ENCODE measurements around the gene ABAT.
"Not testable (repeated sequence)": the region's sequence is repeated elsewhere in the genome, so short reads cannot be mapped to it uniquely, and the experiment has no call there.

Gene ABAT

GRCh38 chr16:8649829-8650554, 24.4 kb upstream of the ABAT start:
- DNase-seq (ENCODE audit: low spot score): no peak

GRCh38 chr16:8651958-8652357, 22.5 kb upstream of the ABAT start:
- DNase-seq (ENCODE audit: low spot score): not testable (repeated sequence)

- DNase-seq (ENCODE audit: low spot score): no peak
Observed at GRCh38 chr16:8655184-8655717, 19.2 kb upstream of the ABAT start.

GRCh38 chr16:8656376-8656775, 18.0 kb upstream of the ABAT start:
- DNase-seq (ENCODE audit: low spot score): no peak

- DNase-seq (ENCODE audit: low spot score): peak; percentile 45
Observed at GRCh38 chr16:8660841-8661301, 13.5 kb upstream of the ABAT start.

DNA sequence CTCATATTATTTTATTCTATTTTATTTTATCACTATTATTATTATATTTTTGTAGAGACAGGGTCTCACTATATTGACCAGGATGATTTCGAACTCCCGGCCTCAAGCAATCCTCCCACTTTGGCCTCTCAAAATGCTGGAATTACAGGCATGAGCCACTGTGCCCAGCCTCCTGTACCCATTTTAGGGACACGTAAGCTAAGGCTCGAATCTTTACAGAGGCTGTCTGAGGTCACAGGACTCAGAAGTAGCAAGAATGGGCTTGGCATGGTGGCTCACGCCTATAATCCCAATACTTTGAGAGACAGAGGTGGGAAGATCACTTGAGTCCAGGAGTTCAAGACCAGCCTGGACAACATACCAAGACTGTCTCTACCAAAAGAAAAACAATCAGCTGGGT, 12.7 kb upstream of the ABAT start:
- no peak for DNase-seq (ENCODE audit: low spot score)

GRCh38 chr16:8663192-8664089, 11.0 kb upstream of the ABAT start:
- DNase-seq (ENCODE audit: low spot score): no peak

DNA sequence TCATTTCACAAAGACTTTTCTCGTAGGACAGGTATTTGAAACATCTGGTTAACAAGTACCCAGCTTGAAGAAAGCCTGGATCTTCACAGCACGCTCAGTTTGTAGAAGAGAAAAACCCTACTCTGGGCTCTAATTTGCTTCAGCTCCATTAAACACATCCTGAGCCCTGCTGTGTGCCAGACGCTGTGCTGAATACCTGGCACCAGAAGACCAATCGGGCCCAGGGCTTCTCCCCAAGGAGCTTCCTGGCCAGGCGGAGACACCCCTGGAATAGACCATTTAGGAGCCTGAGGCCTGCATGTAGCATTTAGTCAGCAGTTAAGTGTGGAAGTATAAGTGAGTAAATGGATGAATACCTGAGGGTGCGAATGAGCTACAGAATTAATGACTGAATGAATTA, 8.9 kb upstream of the ABAT start:
- no peak for DNase-seq (ENCODE audit: low spot score)

DNA sequence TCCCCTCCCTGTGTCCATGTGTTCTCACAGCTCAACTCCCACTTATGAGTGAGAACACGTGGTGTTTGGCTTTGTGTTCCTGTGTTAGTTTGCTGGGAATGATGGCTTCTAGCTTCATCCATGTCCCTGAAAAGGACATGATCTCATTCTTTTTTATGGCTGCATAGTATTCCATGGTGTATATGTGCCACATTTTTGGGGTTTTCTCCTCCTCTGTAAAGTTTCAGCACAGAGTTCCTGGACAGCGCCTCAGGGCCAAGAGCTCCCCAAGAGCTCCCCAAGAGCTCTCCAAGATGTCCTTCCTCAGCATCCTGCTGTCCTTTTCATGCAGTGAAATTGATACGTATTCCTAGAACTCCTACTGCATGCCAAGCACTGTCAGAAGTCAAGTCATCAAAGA, 6.9 kb upstream of the ABAT start:
- no peak for DNase-seq (ENCODE audit: low spot score)

DNA sequence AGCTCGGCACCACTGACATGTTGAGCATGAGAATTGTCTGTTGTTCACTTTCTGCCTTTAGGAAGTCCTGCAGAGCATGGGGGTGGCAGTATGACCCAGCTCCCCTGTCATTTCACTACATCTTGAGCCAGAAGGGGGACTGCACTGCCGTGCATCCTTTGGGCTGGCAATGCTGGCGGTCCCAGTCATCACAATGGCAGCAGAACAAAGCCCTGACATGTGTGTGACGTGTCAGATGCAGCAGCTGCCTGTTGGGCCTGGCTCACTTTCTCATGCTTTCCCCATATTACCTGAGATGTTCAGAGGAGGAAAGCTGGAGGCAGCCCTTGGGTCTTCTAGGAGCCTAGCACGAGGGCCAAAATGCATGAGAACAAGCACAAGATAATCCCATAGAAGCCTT, 6.3 kb upstream of the ABAT start:
- no peak for DNase-seq (ENCODE audit: low spot score)

GRCh38 chr16:8669481-8669880, 4.9 kb upstream of the ABAT start:
- no peak for DNase-seq (ENCODE audit: low spot score)

DNA sequence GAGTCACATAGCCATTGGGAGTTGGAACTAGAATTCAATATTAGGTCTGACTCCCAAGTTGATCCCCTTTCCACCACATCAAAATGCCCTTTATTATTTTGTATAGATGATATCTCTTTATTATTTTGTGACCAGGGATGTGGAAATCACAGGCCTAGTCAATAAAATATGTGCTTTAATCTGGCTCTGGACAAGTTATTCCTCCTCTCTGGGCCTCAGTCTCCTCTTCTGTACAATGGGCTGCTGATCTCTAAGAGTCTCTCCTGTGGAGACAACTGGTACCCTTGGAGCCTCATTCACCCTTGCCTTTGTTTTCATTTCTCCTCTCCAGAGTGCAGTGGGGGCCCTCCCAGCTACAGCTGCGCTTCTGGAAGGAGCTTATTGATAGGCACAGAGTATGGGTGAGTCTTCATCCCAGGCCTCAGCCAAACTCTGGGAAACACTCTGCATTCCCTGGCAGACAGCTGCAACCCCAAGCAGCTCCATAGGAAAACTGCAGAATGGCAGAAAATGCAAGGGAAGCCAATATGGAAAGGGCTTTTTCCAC, 4.3 kb upstream of the ABAT start:
- no peak for DNase-seq (ENCODE audit: low spot score)

DNA sequence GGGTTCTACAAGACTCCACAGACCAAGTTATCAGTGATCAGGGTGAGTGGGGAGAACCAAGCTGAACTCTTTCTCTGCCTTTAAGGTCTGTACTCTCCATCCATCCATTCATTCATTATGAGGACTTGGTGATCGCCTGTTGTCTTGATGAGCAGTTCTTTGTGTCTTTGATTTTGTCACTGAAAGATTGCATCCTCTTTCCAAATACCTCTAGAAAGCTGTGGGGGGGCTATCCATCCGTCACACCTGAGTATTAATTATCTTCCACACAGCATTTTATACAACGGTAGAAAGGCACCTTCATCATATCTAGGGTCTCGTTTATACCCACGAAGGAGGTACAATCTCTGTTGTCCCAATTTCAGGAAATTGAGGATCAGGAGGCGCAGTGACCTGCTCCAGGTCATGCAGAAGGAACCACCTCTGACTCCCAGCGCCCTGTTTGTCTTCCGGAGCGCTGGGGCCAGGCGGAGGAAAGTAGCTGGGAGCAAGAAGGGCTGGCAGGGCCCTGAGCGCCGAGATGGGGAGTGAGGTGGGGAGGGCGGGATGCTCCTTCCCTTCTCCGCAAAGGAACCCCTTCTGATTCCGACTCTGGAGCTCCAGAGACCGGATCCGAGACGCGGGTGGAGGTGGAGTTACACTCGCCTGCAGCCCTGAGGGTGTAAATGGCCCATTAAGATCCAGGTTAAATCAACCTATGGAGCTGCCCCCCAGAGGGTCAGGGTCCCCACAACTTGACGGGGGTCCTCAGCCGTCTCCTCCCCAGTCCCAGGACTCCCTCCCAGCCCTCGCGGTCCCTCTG, 605 bp upstream of the ABAT start:
- no peak for DNase-seq (ENCODE audit: low spot score)

- no peak for DNase-seq (ENCODE audit: low spot score)
Observed at GRCh38 chr16:8675183-8676159, 1.1 kb downstream of the ABAT start.

DNA sequence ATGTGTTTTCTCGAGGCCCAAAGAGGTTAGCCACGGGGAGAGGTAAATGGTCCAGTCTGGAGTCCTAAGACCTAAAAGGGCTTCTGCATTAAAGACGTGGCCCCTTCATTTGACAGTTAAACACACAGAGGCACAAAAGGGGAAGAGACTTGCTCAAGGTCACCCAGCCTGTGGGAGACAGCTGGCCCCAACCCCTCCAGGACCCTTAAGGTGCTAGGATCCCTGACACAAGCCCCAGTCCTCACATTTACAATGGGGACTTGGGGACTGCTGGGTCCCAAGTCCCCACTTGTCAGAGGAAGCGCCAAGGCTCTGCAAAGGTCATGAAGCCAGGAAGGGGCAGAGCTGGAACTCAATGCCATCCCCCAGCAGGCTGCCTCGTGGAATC, 1.7 kb downstream of the ABAT start:
- DNase-seq (ENCODE audit: low spot score): no peak

- DNase-seq (ENCODE audit: low spot score): no peak
Observed at GRCh38 chr16:8676737-8677375, 2.4 kb downstream of the ABAT start.

- no peak for DNase-seq (ENCODE audit: low spot score)
Observed at GRCh38 chr16:8677481-8677880, 3.1 kb downstream of the ABAT start.

- no peak for DNase-seq (ENCODE audit: low spot score)
Observed at GRCh38 chr16:8678068-8678927, 3.9 kb downstream of the ABAT start.

GRCh38 chr16:8679151-8679550, 4.7 kb downstream of the ABAT start:
- no peak for DNase-seq (ENCODE audit: low spot score)

All from globus pallidus (tissue), 1 donor.